Naive B cell (primary cell): ENCODE data around the gene FBXW9. TPM values are rescaled to one million over a fixed set of nuclear protein-coding genes. Genes with fewer than 3 reads are reported as not detected.
A peak's percentile ranks its signal among the peaks of the same experiment; 100 is the strongest.
"Not testable (repeated sequence)": the region's sequence is repeated elsewhere in the genome, so short reads cannot be mapped to it uniquely, and the experiment has no call there.

Experiments used
- ATAC-seq, 2 donors: fragments of 150-1000 bp; cut with Tn5 transposase; 2 replicates each; pipeline ENCODE4 v1.10.0; 2021; ENCODE audit warnings: low read depth in 2 of 2, mild to moderate bottlenecking in 2 of 2, moderate library complexity in 2 of 2
- DNase-seq: peaks from one replicate; pipeline ENCODE4 v3.0.0; 2022
- H3K27ac Mint-ChIP-seq, 6 donors: one replicate each; pipeline ENCODE4 v1.8.0; 2020 to 2022; ENCODE audit warnings: mild to moderate bottlenecking in 6 of 6, mixed read lengths in 6 of 6, moderate library complexity in 5 of 6, inconsistent platforms in 2 of 6
- H3K27me3 Mint-ChIP-seq, 3 donors: one replicate each; pipeline ENCODE4 v1.8.0; 2021 to 2022; ENCODE audit warnings: mixed read lengths in 3 of 3, mild to moderate bottlenecking in 1 of 3
- H3K36me3 Mint-ChIP-seq, 2 donors: one replicate each; pipeline ENCODE4 v1.8.0; 2020 to 2022; ENCODE audit warnings: mixed read lengths in 2 of 2, inconsistent platforms in 1 of 2, mild to moderate bottlenecking in 1 of 2
- H3K4me1 Mint-ChIP-seq, 3 donors: one replicate each; pipeline ENCODE4 v1.8.0; 2020 to 2022; ENCODE audit warnings: mixed read lengths in 3 of 3, inconsistent platforms in 1 of 3, mild to moderate bottlenecking in 1 of 3, moderate library complexity in 1 of 3
- H3K4me3 Mint-ChIP-seq, 8 donors: one replicate each; pipeline ENCODE4 v1.8.0; 2020 to 2022; ENCODE audit warnings: mild to moderate bottlenecking in 8 of 8, mixed read lengths in 8 of 8, moderate library complexity in 8 of 8, inconsistent platforms in 2 of 8
- H3K9me3 Mint-ChIP-seq, 7 donors: one replicate each; pipeline ENCODE4 v1.8.0; 2020 to 2022; ENCODE audit warnings: mixed read lengths in 7 of 7, mild to moderate bottlenecking in 5 of 7, inconsistent platforms in 2 of 7, moderate library complexity in 1 of 7
- polyA plus RNA-seq, 6 donors: library from polyadenylated mRNA; unstranded; fragments of 300-500 nt; fragmentation: Illumina TruSeq; gene quantifications; one replicate each; pipeline ENCODE4 v1.2.3, GENCODE V29; 2021; ENCODE audit warnings: low read depth in 6 of 6

FBXW9 gene
- polyA plus RNA-seq, 6 donors from 2014 or later: 2.0 to 5.8 (median 4.9) TPM

- DNase-seq: no peak
- H3K36me3 Mint-ChIP-seq: no peaks in the 10 kb centered on the region
- ATAC-seq: no peak
- no peaks in the 10 kb centered on the region for H3K27me3 Mint-ChIP-seq
- H3K4me3 Mint-ChIP-seq: no peak within 1 kb of the TSS
- peaks cover 0 to 3% (median 0%) of the 10 kb centered on the region in 3 donors for H3K4me1 Mint-ChIP-seq
- no peak within 1 kb of the TSS for H3K27ac Mint-ChIP-seq
- no peaks in the 10 kb centered on the region for H3K9me3 Mint-ChIP-seq
Measured at GRCh38 chr19:12687496-12688196, 8.8 kb downstream of the FBXW9 start, which contains the start of gene GNG14. GNG14 (plus strand) TSS chr19:12687998; CDS start chr19:12688049, 51 bp downstream.

- no peak for ATAC-seq
- no peak overlapping the region for H3K27ac Mint-ChIP-seq
Measured at GRCh38 chr19:12685831-12686230, 10.6 kb downstream of the FBXW9 start.

GRCh38 chr19:12681074-12681987 is 15.1 kb downstream of the FBXW9 start, which contains the start of gene DHPS:
DHPS (minus strand) TSS chr19:12681880; CDS start chr19:12681766, 114 bp downstream.
- H3K4me1 Mint-ChIP-seq: peaks cover 29% of the 10 kb centered on the region in 3 donors

More at GRCh38 chr19:12685831-12686230, 10.6 kb downstream of the FBXW9 start:
- DNase-seq: no peak
- Mint-ChIP-seq H3K4me1 (peaks cover 6 to 13% (median 9%) of the 10 kb centered on the region in 3 donors), H3K4me3 (no peak overlapping the region), H3K9me3 (no peaks in the 10 kb centered on the region), H3K27me3 (no peaks in the 10 kb centered on the region), H3K36me3 (no peaks in the 10 kb centered on the region)

GRCh38 chr19:12680034-12680433 is 16.4 kb downstream of the FBXW9 start:
- Mint-ChIP-seq H3K27me3 (no peaks in the 10 kb centered on the region), H3K9me3 (no peaks in the 10 kb centered on the region), H3K4me3 (peak overlapping the region; percentile 12 to 99 (median 58)), H3K4me1 (peaks cover 32% of the 10 kb centered on the region in 3 donors), H3K27ac (peak overlapping the region in 1 of 6 donors; percentile 57), H3K36me3 (peaks cover 0 to 7% of the 10 kb centered on the region in 2 donors)
- DNase-seq (no peak), ATAC-seq (no peak)

More at GRCh38 chr19:12681074-12681987, 15.1 kb downstream of the FBXW9 start, which contains the start of gene DHPS:
- DNase-seq: peak; percentile 90
- Mint-ChIP-seq H3K27me3 (no peaks in the 10 kb centered on the region), H3K27ac (peak within 1 kb of the TSS; percentile 85 to 99 (median 97)), H3K36me3 (peaks cover 0 to 7% of the 10 kb centered on the region in 2 donors), H3K4me3 (peak within 1 kb of the TSS; percentile 92 to 99 (median 95)), H3K9me3 (no peaks in the 10 kb centered on the region)
- peak; percentile 79 to 80 for ATAC-seq

GRCh38 chr19:12678039-12678438 is 18.4 kb downstream of the FBXW9 start:
- H3K9me3 Mint-ChIP-seq, DNase-seq, H3K27ac Mint-ChIP-seq, ATAC-seq, H3K27me3 Mint-ChIP-seq: not testable (repeated sequence)
- peaks cover 32 to 45% (median 35%) of the 10 kb centered on the region in 3 donors for H3K4me1 Mint-ChIP-seq
- peak overlapping the region in 1 of 8 donors; percentile 63 for H3K4me3 Mint-ChIP-seq
- H3K36me3 Mint-ChIP-seq: peaks cover 0 to 16% of the 10 kb centered on the region in 2 donors

GRCh38 chr19:12676928-12677327 is 19.5 kb downstream of the FBXW9 start:
- DNase-seq: no peak
- Mint-ChIP-seq H3K4me1 (peaks cover 37 to 50% (median 39%) of the 10 kb centered on the region in 3 donors), H3K27me3 (no peaks in the 10 kb centered on the region), H3K4me3 (peak overlapping the region in 2 of 8 donors; percentile 47 to 67), H3K27ac (peak overlapping the region in 5 of 6 donors; percentile 9 to 70 (median 32)), H3K9me3 (no peaks in the 10 kb centered on the region), H3K36me3 (peaks cover 0 to 16% of the 10 kb centered on the region in 2 donors)
- ATAC-seq: no peak

- Mint-ChIP-seq H3K4me1 (peaks cover 37 to 50% (median 39%) of the 10 kb centered on the region in 3 donors), H3K4me3 (peak overlapping the region in 1 of 8 donors; percentile 67), H3K36me3 (peaks cover 0 to 16% of the 10 kb centered on the region in 2 donors), H3K9me3 (no peaks in the 10 kb centered on the region), H3K27me3 (no peaks in the 10 kb centered on the region), H3K27ac (peak overlapping the region; percentile 17 to 95 (median 60))
- ATAC-seq (peak; percentile 29 to 44), DNase-seq (peak; percentile 74)
Measured at GRCh38 chr19:12676384-12676792, 20.0 kb downstream of the FBXW9 start.

GRCh38 chr19:12675940-12676339 is 20.5 kb downstream of the FBXW9 start:
- no peak for ATAC-seq
- Mint-ChIP-seq H3K9me3 (no peaks in the 10 kb centered on the region), H3K27ac (no peak overlapping the region), H3K27me3 (no peaks in the 10 kb centered on the region), H3K4me1 (peaks cover 33 to 45% (median 35%) of the 10 kb centered on the region in 3 donors), H3K4me3 (peak overlapping the region in 1 of 8 donors; percentile 67), H3K36me3 (peaks cover 0 to 16% of the 10 kb centered on the region in 2 donors)
- no peak for DNase-seq

- Mint-ChIP-seq H3K27me3 (no peaks in the 10 kb centered on the region), H3K27ac (no peak overlapping the region), H3K9me3 (no peaks in the 10 kb centered on the region), H3K4me3 (no peak overlapping the region), H3K4me1 (peaks cover 32 to 46% (median 37%) of the 10 kb centered on the region in 3 donors), H3K36me3 (peaks cover 0 to 16% of the 10 kb centered on the region in 2 donors)
- no peak for ATAC-seq
- DNase-seq: no peak
Measured at GRCh38 chr19:12675399-12675798, 21.0 kb downstream of the FBXW9 start.

GRCh38 chr19:12672744-12673143 is 23.7 kb downstream of the FBXW9 start:
- H3K9me3 Mint-ChIP-seq: no peaks in the 10 kb centered on the region
- H3K27ac Mint-ChIP-seq: peak overlapping the region in 1 of 6 donors; percentile 53
- peaks cover 0 to 9% of the 10 kb centered on the region in 2 donors for H3K36me3 Mint-ChIP-seq
- H3K4me3 Mint-ChIP-seq: peak overlapping the region in 2 of 8 donors; percentile 20 to 81
- H3K27me3 Mint-ChIP-seq: no peaks in the 10 kb centered on the region
- H3K4me1 Mint-ChIP-seq: peaks cover 35 to 53% (median 47%) of the 10 kb centered on the region in 3 donors
- DNase-seq: no peak
- no peak for ATAC-seq

- no peaks in the 10 kb centered on the region for H3K9me3 Mint-ChIP-seq
- H3K27me3 Mint-ChIP-seq: no peaks in the 10 kb centered on the region
- H3K4me3 Mint-ChIP-seq: peak overlapping the region; percentile 91 to 99 (median 98)
- no peak for DNase-seq
- peaks cover 40 to 62% (median 56%) of the 10 kb centered on the region in 3 donors for H3K4me1 Mint-ChIP-seq
- H3K27ac Mint-ChIP-seq: peak overlapping the region; percentile 66 to 100 (median 100)
- ATAC-seq: no peak
- H3K36me3 Mint-ChIP-seq: peaks cover 0 to 9% of the 10 kb centered on the region in 2 donors
Measured at GRCh38 chr19:12670159-12670928, 26.1 kb downstream of the FBXW9 start.

GRCh38 chr19:12669270-12670158 is 26.9 kb downstream of the FBXW9 start:
- ATAC-seq (peak; percentile 8 to 10), DNase-seq (peak; percentile 77)
- Mint-ChIP-seq H3K27ac (peak overlapping the region; percentile 99 to 100 (median 100)), H3K9me3 (no peaks in the 10 kb centered on the region), H3K4me1 (peaks cover 45 to 66% (median 64%) of the 10 kb centered on the region in 3 donors), H3K4me3 (peak overlapping the region; percentile 91 to 99 (median 98)), H3K36me3 (peaks cover 0 to 8% of the 10 kb centered on the region in 2 donors), H3K27me3 (no peaks in the 10 kb centered on the region)
